Ascending aorta (tissue), 2 donors: Measurements from ENCODE around the gene SLC24A3. TPM values are rescaled to one million over a fixed set of nuclear protein-coding genes. Genes with fewer than 3 reads are reported as not detected.

ENCODE experiments used
- DNase-seq, 2 donors: peaks; one replicate each; pipeline ENCODE4 v3.0.0-alpha.2; 2019; ENCODE audit warnings: low spot score in 2 of 2
- H3K27ac ChIP-seq, 2 donors: fragments of 200-600 bp; sonication (generic); one replicate each; pipeline ENCODE4 v1.5.1; 2016 to 2017; ENCODE audit warnings: mild to moderate bottlenecking in 1 of 2
- H3K27me3 ChIP-seq: fragments of 200-600 bp; sonication (generic); one replicate; pipeline ENCODE4 v1.5.1; 2017
- H3K36me3 ChIP-seq, 2 donors: fragments of 200-600 bp; sonication (generic); one replicate each; pipeline ENCODE4 v1.5.1; 2016
- H3K4me1 ChIP-seq, 2 donors: fragments of 200-600 bp; sonication (generic); one replicate each; pipeline ENCODE4 v1.5.1; 2016 to 2017; ENCODE audit warnings: mild to moderate bottlenecking in 1 of 2
- H3K4me3 ChIP-seq, 2 donors: fragments of 200-600 bp; sonication (generic); one replicate each; pipeline ENCODE4 v1.5.1; 2016 to 2017; ENCODE audit warnings: mild to moderate bottlenecking in 1 of 2
- H3K9me3 ChIP-seq, 2 donors: fragments of 200-600 bp; sonication (generic); one replicate each; pipeline ENCODE4 v1.5.1; 2016
- intact Hi-C: fragments of 100-400 bp; cut with DNase I; formaldehyde crosslinking; loops from one replicate; pipeline ENCODE4 v1.15.1; 2023
- total RNA-seq: library from RNA; depleted of rRNA; stranded (reverse); fragments of >200 nt; gene quantifications from one replicate; pipeline ENCODE4 v1.1.0, GENCODE V29; 2016
- TF ChIP-seq, protein P1 (sequence below), 3 experiments: fragments of 200-600 bp in 2 of 3; fragments of 450-650 bp in 1 of 3; sonication (generic) in 2 of 3; IDR thresholded peaks; one replicate each; pipeline ENCODE4 v1.5.1; 2016 to 2019; ENCODE audit warnings: antibody characterized with exemption in 3 of 3, mild to moderate bottlenecking in 1 of 3, moderate library complexity in 1 of 3

The SLC24A3 gene
- total RNA-seq, 1 donor from 2014 or later, result 12.9 TPM

DNA sequence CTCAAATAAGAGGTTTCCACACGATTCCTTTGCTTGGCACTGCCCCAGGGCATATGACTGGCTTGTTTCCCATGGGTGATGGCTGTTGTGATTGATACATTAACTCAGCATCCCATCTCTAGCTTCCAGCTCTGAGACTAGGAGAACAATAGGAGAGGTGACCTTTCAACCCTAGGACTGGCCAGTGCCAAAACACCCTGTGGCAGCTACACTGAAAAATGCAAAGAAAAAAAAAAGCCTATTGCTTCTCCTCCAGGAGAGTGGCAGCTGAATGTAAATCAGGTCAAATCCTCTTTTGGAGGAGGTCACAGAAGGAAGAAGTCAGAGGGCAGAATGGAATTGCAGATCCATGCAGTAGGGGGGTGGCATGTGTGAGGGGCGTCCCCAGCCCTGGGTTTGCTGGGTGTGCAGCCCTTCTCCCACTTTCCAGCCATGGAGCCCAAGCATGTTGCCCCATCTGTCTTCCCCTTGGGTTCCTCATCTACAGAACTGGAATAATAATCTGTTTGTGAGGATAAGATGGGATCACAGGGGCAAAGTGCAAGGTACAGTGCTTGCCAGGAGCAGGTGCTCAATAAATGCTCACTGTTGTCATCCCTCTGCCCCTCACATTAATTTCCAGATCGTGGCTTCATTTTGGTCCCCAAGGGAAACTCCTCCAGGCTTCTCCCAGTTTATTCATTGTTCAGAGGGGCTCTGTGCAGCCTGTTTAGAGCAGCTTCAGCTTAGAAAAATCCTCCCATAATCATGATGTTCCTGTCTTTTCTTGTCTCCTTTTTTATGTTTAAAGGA, 300.6 kb downstream of the SLC24A3 start:
- intact Hi-C loops, result no loop called here
- TF ChIP-seq, protein P1, sequence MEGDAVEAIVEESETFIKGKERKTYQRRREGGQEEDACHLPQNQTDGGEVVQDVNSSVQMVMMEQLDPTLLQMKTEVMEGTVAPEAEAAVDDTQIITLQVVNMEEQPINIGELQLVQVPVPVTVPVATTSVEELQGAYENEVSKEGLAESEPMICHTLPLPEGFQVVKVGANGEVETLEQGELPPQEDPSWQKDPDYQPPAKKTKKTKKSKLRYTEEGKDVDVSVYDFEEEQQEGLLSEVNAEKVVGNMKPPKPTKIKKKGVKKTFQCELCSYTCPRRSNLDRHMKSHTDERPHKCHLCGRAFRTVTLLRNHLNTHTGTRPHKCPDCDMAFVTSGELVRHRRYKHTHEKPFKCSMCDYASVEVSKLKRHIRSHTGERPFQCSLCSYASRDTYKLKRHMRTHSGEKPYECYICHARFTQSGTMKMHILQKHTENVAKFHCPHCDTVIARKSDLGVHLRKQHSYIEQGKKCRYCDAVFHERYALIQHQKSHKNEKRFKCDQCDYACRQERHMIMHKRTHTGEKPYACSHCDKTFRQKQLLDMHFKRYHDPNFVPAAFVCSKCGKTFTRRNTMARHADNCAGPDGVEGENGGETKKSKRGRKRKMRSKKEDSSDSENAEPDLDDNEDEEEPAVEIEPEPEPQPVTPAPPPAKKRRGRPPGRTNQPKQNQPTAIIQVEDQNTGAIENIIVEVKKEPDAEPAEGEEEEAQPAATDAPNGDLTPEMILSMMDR (IDR thresholded peaks at IDR 0.05), result no peak
- no peaks in the 10 kb centered on the region for H3K9me3 ChIP-seq
- H3K36me3 ChIP-seq, result no peaks in the 10 kb centered on the region
- no peaks in the 10 kb centered on the region for H3K4me1 ChIP-seq
- no peak overlapping the region for H3K4me3 ChIP-seq
- H3K27me3 ChIP-seq, result no peaks in the 10 kb centered on the region
- DNase-seq, result no peak
- no peak overlapping the region for H3K27ac ChIP-seq

GRCh38 chr20:19515074-19515473, 302.6 kb downstream of the SLC24A3 start:
- no peak overlapping the region for H3K27ac ChIP-seq
- H3K4me1 ChIP-seq, result no peaks in the 10 kb centered on the region
- TF ChIP-seq, protein P1 (IDR thresholded peaks at IDR 0.05), result no peak
- no peak overlapping the region for H3K4me3 ChIP-seq
- intact Hi-C loops, result no loop called here
- H3K36me3 ChIP-seq, result no peaks in the 10 kb centered on the region
- DNase-seq, result no peak
- H3K9me3 ChIP-seq, result no peaks in the 10 kb centered on the region
- H3K27me3 ChIP-seq, result no peaks in the 10 kb centered on the region

DNA sequence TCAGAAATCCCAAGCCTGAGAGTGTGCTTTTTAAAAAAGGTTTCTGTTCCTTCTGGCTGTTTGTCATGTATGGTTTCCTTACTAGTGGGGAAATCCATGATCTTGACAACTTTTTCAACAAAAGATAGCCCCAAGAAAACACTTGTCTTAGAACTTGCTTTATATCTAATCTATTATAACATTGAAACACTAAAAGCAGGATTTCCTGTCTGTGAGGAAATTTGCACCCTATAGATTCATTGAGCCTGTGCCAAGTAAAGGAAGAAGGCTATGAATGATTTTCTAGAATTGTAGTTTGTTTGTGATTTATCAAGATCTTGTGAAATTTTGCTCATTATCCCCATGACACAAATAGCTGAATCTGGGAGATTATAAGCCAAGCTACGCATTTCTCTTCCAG, 307.0 kb downstream of the SLC24A3 start:
- H3K27me3 ChIP-seq, result no peaks in the 10 kb centered on the region
- no peak overlapping the region for H3K4me3 ChIP-seq
- DNase-seq, result no peak
- H3K27ac ChIP-seq, result no peak overlapping the region
- H3K9me3 ChIP-seq, result no peaks in the 10 kb centered on the region
- TF ChIP-seq, protein P1 (IDR thresholded peaks at IDR 0.05), result no peak
- H3K36me3 ChIP-seq, result no peaks in the 10 kb centered on the region
- intact Hi-C loops, result no loop called here
- H3K4me1 ChIP-seq, result no peaks in the 10 kb centered on the region

DNA sequence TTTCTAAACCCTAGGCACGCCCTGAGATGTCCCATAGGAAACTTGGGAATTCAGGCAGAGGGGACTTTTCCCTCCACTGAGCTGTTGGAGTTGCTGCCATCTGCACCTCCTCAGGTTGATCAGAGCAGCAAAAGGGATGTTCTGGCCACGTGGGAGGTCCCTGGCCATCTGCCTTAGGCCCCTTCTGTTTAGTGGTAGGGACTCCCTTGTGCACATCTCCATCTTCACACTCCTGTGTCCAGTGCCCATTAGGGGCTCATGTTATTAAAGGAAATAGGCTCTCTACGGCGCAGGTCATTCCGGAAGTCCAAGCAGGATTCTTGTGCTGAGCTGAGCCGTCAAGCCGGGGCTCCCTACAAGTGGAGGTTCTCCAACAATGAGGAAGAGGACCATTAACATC, 307.8 kb downstream of the SLC24A3 start:
- no peak for DNase-seq
- intact Hi-C loops, result no loop called here
- Histone ChIP-seq H3K4me1 (no peaks in the 10 kb centered on the region), H3K9me3 (no peaks in the 10 kb centered on the region), H3K36me3 (no peaks in the 10 kb centered on the region), H3K4me3 (no peak overlapping the region), H3K27ac (no peak overlapping the region), H3K27me3 (no peaks in the 10 kb centered on the region)
- TF ChIP-seq, protein P1 (IDR thresholded peaks at IDR 0.05), result no peak

- Histone ChIP-seq H3K27me3 (no peaks in the 10 kb centered on the region), H3K36me3 (no peaks in the 10 kb centered on the region), H3K4me3 (no peak overlapping the region), H3K4me1 (no peaks in the 10 kb centered on the region), H3K9me3 (no peaks in the 10 kb centered on the region), H3K27ac (no peak overlapping the region)
- DNase-seq, result no peak
- TF ChIP-seq, protein P1 (IDR thresholded peaks at IDR 0.05), result no peak
- intact Hi-C loops, result no loop called here
Measured at GRCh38 chr20:19522071-19522801, 309.8 kb downstream of the SLC24A3 start.
